ENCODE data around the gene TRIM66. TPM values are rescaled to one million over a fixed set of nuclear protein-coding genes. Genes with fewer than 3 reads are reported as not detected.

TRIM66 gene
- total and polyA plus RNA-seq, 9 of the 15 experiments (the other 6 are each of a cell fraction or from before 2014, with no cell fraction given): 1.1 to 7.3 (median 4.9) TPM

DNA sequence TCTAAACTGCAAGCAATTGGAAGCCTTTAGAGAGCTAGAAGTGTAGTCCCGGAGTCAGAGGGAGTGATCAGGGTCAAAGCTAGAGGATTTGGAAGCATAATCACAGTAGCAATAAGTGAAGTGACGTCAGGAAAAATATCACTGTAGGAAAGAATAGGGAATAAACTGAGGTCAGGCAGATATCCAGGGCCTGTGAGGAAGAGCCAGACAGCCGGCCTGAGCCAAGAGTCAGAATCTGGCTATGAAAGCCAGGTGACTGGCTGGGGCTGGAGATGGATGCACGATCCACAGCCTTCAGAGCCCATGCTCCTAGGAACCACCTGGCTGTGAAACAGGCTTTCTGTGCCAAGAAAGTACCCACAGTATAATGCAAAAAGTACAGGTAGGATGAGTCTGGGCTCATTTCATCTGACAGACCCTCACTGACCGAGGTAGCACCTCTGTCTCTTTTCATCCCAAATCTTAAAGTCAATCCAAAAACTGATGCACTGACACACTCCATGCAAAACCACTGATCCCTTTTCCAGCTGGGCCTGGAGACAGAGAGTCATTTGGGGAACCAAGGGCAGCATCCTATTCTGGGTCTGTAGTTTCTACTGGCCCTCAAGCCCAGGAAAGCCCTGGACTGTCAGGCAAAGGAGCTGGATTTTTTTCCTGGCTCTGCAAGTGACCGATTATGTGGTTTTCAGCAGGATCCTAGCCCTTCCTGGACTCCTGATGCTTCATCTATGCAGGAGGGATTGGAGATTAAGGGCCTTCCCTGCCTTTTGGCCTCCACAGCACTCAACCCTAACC, 21.3 kb downstream of the TRIM66 start:
- TF ChIP-seq, protein P1, sequence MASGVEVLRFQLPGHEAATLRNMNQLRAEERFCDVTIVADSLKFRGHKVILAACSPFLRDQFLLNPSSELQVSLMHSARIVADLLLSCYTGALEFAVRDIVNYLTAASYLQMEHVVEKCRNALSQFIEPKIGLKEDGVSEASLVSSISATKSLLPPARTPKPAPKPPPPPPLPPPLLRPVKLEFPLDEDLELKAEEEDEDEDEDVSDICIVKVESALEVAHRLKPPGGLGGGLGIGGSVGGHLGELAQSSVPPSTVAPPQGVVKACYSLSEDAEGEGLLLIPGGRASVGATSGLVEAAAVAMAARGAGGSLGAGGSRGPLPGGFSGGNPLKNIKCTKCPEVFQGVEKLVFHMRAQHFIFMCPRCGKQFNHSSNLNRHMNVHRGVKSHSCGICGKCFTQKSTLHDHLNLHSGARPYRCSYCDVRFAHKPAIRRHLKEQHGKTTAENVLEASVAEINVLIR (CRISPR knock-in tag; IDR thresholded peaks at IDR 0.05): no peak
- TF ChIP-seq XRCC3 (IDR thresholded peaks at IDR 0.05): no peak
- no peak for TF ChIP-seq ZNF263 (CRISPR knock-in tag; IDR thresholded peaks at IDR 0.05; ENCODE audit: borderline replicate concordance)
- TF ChIP-seq GABPB2 (CRISPR knock-in tag; conservative IDR thresholded peaks at IDR 0.05): no peak
- no peak for TF ChIP-seq JUN (IDR thresholded peaks at IDR 0.05; ENCODE audit: borderline replicate concordance, low read depth, low read length)
- no peak for TF ChIP-seq JUN (CRISPR knock-in tag; IDR thresholded peaks at IDR 0.05; ENCODE audit: borderline replicate concordance)
- TF ChIP-seq, protein P2, sequence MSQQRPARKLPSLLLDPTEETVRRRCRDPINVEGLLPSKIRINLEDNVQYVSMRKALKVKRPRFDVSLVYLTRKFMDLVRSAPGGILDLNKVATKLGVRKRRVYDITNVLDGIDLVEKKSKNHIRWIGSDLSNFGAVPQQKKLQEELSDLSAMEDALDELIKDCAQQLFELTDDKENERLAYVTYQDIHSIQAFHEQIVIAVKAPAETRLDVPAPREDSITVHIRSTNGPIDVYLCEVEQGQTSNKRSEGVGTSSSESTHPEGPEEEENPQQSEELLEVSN (IDR thresholded peaks at IDR 0.05; ENCODE audit: borderline replicate concordance in 1 of 2, extremely low read depth in 1 of 2, insufficient read depth in 1 of 2, insufficient read length in 1 of 2, low read depth in 1 of 2, low read length in 1 of 2, poor library complexity in 1 of 2, severe bottlenecking in 1 of 2): no peak
- TF ChIP-seq SAP30 (IDR thresholded peaks at IDR 0.05; ENCODE audit: borderline replicate concordance, insufficient read depth, low read depth, low read length, poor library complexity, severe bottlenecking): no peak
- TF ChIP-seq, protein P3, sequence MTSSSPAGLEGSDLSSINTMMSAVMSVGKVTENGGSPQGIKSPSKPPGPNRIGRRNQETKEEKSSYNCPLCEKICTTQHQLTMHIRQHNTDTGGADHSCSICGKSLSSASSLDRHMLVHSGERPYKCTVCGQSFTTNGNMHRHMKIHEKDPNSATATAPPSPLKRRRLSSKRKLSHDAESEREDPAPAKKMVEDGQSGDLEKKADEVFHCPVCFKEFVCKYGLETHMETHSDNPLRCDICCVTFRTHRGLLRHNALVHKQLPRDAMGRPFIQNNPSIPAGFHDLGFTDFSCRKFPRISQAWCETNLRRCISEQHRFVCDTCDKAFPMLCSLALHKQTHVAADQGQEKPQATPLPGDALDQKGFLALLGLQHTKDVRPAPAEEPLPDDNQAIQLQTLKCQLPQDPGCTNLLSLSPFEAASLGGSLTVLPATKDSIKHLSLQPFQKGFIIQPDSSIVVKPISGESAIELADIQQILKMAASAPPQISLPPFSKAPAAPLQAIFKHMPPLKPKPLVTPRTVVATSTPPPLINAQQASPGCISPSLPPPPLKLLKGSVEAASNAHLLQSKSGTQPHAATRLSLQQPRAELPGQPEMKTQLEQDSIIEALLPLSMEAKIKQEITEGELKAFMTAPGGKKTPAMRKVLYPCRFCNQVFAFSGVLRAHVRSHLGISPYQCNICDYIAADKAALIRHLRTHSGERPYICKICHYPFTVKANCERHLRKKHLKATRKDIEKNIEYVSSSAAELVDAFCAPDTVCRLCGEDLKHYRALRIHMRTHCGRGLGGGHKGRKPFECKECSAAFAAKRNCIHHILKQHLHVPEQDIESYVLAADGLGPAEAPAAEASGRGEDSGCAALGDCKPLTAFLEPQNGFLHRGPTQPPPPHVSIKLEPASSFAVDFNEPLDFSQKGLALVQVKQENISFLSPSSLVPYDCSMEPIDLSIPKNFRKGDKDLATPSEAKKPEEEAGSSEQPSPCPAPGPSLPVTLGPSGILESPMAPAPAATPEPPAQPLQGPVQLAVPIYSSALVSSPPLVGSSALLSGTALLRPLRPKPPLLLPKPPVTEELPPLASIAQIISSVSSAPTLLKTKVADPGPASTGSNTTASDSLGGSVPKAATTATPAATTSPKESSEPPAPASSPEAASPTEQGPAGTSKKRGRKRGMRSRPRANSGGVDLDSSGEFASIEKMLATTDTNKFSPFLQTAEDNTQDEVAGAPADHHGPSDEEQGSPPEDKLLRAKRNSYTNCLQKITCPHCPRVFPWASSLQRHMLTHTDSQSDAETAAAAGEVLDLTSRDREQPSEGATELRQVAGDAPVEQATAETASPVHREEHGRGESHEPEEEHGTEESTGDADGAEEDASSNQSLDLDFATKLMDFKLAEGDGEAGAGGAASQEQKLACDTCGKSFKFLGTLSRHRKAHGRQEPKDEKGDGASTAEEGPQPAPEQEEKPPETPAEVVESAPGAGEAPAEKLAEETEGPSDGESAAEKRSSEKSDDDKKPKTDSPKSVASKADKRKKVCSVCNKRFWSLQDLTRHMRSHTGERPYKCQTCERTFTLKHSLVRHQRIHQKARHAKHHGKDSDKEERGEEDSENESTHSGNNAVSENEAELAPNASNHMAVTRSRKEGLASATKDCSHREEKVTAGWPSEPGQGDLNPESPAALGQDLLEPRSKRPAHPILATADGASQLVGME (CRISPR knock-in tag; IDR thresholded peaks at IDR 0.05): no peak
- Histone ChIP-seq H3K79me2 (ENCODE audit: control insufficient read depth, insufficient read depth, low read length) (no peaks in the 10 kb centered on the region), H3K27ac (ENCODE audit: extremely low read depth, low read depth, low read length) (no peak overlapping the region), H4K20me1 (replicated peaks; ENCODE audit: control insufficient read depth, insufficient read depth, low read length) (no peaks in the 10 kb centered on the region), H3K4me2 (ENCODE audit: insufficient read depth, low read length) (no peak overlapping the region), H3K36me3 (ENCODE audit: control insufficient read depth, insufficient read depth, low read length) (no peaks in the 10 kb centered on the region), H3K27me3 (ENCODE audit: control insufficient read depth in 2 of 2, insufficient read depth in 2 of 2, low read length in 2 of 2) (no peaks in the 10 kb centered on the region), H3K9me1 (ENCODE audit: control insufficient read depth, insufficient read depth, low read length) (no peaks in the 10 kb centered on the region), H3K9me3 (replicated peaks; ENCODE audit: control insufficient read depth, insufficient read depth, low read depth, low read length) (no peaks in the 10 kb centered on the region), H3K4me1 (replicated peaks in 1 of 2; ENCODE audit: control insufficient read depth in 2 of 2, insufficient read depth in 2 of 2, low read length in 2 of 2) (no peaks in the 10 kb centered on the region), H3K4me3 (no peak overlapping the region), H3K9ac (ENCODE audit: insufficient read depth in 1 of 2, low read depth in 2 of 2, low read length in 2 of 2) (peak overlapping the region in 1 of 2 experiments; percentile 47; a peak in 1 of 4 replicates), H2AFZ (ENCODE audit: low read depth, low read length) (no peak overlapping the region)
- ChIA-PET POLR2A (interaction anchor here (1.4 to 1.5 kb wide), 2 partner anchors 10 to 12 kb away, joined by 3 read pairs; no protein-coding TSS in a partner anchor), CTCF (ENCODE audit: low intra/inter-chr PET ratio) (no interaction called here)
- in situ Hi-C loops (cut with MboI): no loop called here
- no peak for DNase-seq (ENCODE audit: extremely low read depth in 1 of 4, low spot score in 3 of 4)
- no peak for FAIRE-seq
- no TSS peak for BruUV-seq (replicated peaks)
- 30% methylated on average over 6 of the region's 6 CpGs for WGBS (ENCODE audit: insufficient coverage, low coverage, missing lambda C conversion rate)
- intact Hi-C loops (cut with micrococcal nuclease): no loop called here
- ATAC-seq: no peak

Data from K562 (cell line).